GM10248 (cell line): ENCODE results near the gene MICAL3.

Experiments
- CTCF ChIA-PET: fragments of 300-600 bp; sonication (Branson Sonifier 250); formaldehyde crosslinking; extraction: SDS; loops from one replicate; lab custom pipeline; 2021; ENCODE audit warnings: antibody characterized with exemption; lab: Yijun Ruan, JAX
- POLR2A ChIA-PET: fragments of 350-650 bp; sonication (Branson Sonifier 250); formaldehyde crosslinking; extraction: SDS; loops from one replicate; lab custom pipeline; 2020; ENCODE audit warnings: antibody characterized with exemption; lab: Yijun Ruan, JAX
- DNase-seq: peaks from one replicate; pipeline ENCODE4 v3.0.0; 2012; ENCODE audit errors: extremely low spot score
- CTCF ChIP-seq: IDR thresholded peaks from 2 replicates; pipeline ENCODE4 v1.5.1; 2012; ENCODE audit warnings: mild to moderate bottlenecking, low read depth; ENCODE audit errors: extremely low read depth, missing control alignments, control extremely low read depth

The MICAL3 gene

GRCh38 chr22:17795661-17796548, 228.5 kb downstream of the MICAL3 start:
- CTCF ChIA-PET: interaction anchor here (1.0 to 8.8 kb wide), 8 partner anchors 10 to 238 kb away, joined by 3 to 68 read pairs (median 10); no protein-coding TSS in a partner anchor

GRCh38 chr22:17794726-17795542, 229.4 kb downstream of the MICAL3 start:
- CTCF ChIA-PET: interaction anchor here (1.3 to 8.8 kb wide), 7 partner anchors 9 to 281 kb away, joined by 3 to 68 read pairs (median 11); no protein-coding TSS in a partner anchor
- DNase-seq: no peak
- POLR2A ChIA-PET: interaction anchor here (0.6 to 0.9 kb wide), 3 partner anchors 16 to 355 kb away, joined by 3 read pairs; partner anchors contain the start of gene USP18
- TF ChIP-seq CTCF: no peak

More at GRCh38 chr22:17795661-17796548, 228.5 kb downstream of the MICAL3 start:
- POLR2A ChIA-PET: interaction anchor here (0.7 kb wide), 1 partner anchor 54 kb away, joined by 3 read pairs; no protein-coding TSS in a partner anchor
- TF ChIP-seq CTCF: peak; percentile 22
- DNase-seq: peak; percentile 74

- TF ChIP-seq CTCF: no peak
- CTCF ChIA-PET: interaction anchor here (1.0 to 1.4 kb wide), 4 partner anchors 13 to 69 kb away, joined by 3 read pairs; no protein-coding TSS in a partner anchor
- POLR2A ChIA-PET: no interaction called here
- DNase-seq: no peak
These were observed 231.4 kb downstream of the MICAL3 start for GRCh38 chr22:17792854-17793434.

- DNase-seq: no peak
- peak; percentile 15 for TF ChIP-seq CTCF
- CTCF ChIA-PET: interaction anchor here (1.0 to 1.5 kb wide), 5 partner anchors 13 to 70 kb away, joined by 3 to 4 read pairs (median 3); no protein-coding TSS in a partner anchor
- POLR2A ChIA-PET: no interaction called here
These were observed 232.1 kb downstream of the MICAL3 start for GRCh38 chr22:17792299-17792698.

- ChIA-PET POLR2A (interaction anchor here (0.6 kb wide), 1 partner anchor 11 kb away, joined by 3 read pairs; no protein-coding TSS in a partner anchor), CTCF (interaction anchor here (1.0 to 1.5 kb wide), 4 partner anchors 39 to 280 kb away, joined by 3 to 5 read pairs (median 4); no protein-coding TSS in a partner anchor)
- TF ChIP-seq CTCF: no peak
- no peak for DNase-seq
These were observed 233.2 kb downstream of the MICAL3 start for GRCh38 chr22:17791196-17791595.
